Germinal center (tissue), 1 donor: ENCODE results near the gene AHSG.

Experiments used
- DNase-seq: peaks from one replicate; pipeline ENCODE4 v3.0.0; 2012; ENCODE audit warnings: mixed read lengths, low spot score

Gene AHSG

DNA sequence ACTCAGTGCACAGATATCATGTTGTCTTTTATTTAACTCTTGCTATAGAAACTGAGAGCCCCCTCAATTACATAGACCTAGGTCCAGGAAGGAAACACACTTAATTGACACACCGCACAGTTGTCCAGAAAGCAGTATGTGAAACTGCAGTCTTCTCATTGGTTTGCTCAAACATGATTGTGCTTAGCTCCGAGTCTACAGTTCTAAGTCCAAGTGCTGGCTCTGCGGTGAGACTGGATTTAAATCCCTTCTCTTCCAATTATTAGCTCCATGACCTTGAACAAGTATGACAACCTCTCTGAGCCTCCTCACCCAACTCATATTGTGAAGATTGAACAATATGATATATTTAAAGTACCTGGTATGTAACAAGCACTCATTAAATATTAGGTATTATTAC, 19.0 kb upstream of the AHSG start:
- no peak for DNase-seq

DNA sequence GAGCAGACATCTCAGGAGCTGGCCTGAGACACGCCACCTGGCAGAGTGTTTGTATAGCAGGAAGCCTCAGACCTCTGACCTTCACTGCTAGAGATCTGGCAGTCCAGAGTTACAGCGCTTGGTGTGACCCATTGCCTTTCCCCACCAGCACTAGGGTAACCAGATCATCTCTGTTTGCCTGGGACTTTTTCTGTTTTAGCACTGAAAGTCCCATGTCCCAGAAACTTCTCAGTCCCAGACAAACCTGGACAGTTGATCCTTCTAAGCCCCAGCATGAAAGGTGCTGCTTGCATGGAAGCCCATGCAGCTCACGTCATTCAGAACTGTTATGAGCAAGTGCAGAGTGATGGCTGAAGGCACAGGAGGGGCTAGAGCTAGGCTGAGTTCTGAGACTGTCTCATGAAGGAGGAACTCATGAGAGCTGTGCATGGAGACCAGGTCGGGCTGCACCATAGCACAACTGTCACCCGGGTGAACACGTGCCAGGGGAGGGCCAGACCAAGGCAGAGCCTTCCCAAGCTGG, 18.2 kb upstream of the AHSG start:
- no peak for DNase-seq

DNA sequence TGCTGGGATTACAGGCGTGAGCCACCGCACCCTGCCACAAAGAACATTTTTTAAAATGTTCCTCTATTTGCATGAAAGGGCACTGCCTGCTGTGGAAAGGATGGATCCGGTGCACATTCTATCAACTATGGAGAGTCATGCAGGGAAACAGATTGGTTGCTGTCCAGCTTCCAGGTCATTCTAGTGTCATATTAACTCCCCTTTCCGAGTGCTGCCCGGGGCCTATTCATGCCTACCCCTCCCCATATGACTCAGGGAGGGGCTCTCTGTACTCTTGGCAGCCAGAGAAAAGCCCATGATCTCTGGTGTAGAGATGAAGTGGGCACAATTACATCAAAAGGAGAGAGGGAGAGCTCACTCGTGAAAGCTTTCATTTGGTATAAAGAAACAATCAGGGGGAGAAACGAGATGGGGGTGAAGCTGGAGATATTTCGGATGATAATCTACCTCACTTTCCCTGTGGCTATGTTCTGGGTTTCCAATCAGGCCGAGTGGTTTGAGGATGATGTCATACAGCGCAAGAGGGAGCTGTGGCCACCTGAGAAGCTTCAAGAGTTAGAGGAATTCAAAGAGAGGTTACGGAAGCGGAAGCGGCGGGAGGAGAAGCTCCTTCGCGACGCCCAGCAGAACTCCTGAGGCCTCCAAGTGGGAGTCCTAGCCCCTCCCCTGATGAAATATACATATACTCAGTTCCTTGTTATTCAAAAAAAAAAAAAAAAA, 16.1 kb upstream of the AHSG start:
- no peak for DNase-seq

DNA sequence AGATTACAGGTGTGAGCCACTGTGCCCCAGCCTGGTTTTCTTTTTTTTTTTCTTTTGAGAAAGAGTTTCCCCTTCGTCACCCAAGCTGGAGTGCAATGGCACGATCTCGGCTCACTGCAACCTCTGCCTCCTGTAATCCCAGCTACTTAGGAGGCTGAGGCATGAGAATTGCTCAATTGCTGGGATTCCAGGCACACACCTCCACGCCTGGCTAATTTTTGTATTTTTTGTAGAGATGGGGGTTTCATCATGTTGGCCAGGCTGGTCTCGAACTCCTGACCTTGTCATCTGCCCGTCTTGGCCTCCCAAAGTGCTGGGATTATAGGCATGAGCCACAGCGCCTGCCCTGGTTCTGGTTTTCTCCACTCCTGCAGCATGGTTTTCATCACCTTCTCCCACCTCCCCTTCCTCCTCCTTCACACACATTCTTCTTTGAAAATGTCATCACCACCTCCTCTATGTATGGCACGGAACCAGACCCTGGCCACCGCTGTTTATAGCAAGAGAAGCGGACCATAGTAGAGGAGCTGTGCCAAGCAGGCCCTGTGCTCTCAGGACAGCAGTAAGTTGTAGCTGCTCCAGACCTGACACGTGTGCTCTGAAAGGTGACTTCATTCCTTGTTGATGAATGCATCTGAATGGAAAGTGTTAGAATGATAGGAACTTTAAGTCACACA, 14.6 kb upstream of the AHSG start:
- no peak for DNase-seq

DNA sequence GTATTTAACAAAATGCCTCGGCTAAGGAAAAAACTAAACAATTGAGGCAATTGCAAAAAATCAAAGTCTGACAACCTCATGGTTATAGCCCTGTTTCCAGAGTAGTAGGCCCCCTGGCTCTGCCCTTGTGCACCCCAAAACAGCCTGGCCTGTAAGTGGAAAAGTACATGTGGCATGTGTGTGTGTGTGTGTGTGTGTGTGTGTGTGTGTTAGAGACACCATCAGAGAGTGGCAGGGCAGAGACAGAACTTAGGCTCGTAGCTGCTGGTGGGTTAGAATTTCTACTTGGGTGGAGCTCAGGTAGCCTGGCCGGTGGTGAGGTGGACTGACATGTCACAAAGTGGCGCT, 14.1 kb upstream of the AHSG start:
- no peak for DNase-seq

DNA sequence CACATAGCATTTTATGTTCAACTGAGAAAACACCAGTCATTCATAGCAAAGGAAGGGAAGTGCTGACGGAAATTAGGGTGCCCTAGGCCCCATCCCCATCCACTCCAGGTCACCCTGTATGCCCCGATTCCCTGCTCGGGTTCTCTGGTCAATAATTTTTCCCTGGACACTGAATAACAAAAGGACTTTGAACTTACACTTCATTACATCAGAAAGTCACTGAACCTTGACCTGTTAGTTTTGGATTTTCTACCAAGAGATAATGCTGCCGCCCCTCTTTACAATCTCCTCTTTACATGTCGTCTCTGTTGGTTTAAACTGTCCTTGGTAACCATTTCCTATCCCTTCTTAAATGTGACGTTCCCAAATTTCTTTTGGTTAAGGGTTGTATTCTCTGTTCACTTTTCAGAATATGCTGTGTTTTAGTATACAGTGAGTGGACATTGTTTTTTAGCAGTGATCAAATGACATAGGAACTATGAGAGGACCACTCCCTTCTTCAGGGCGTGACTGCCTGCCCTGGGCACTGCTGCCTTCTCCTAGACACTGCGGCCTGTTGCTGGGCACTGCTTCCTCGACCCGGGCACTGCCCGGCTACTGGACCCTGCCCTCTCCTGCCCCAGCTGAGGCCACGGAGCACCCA, 13.6 kb upstream of the AHSG start:
- no peak for DNase-seq

DNA sequence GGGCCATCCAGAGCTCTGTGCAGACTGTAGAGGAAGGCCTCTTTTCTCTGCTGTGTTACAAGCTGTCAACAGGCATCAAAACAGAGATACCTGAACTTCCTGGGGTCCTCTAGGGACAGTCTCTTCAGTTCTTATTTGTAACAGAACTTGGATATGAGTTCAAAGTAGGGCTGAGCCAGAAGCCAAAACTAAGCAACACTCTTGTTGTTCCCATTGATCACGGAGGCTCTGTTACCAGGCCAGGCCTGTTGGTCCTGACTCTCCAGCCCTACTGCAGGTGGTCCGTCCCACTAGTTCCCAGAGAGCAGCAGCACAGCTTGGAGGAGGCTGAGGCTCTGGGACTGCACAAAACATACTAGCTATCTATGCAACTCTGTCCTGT, 13.1 kb upstream of the AHSG start:
- no peak for DNase-seq

DNA sequence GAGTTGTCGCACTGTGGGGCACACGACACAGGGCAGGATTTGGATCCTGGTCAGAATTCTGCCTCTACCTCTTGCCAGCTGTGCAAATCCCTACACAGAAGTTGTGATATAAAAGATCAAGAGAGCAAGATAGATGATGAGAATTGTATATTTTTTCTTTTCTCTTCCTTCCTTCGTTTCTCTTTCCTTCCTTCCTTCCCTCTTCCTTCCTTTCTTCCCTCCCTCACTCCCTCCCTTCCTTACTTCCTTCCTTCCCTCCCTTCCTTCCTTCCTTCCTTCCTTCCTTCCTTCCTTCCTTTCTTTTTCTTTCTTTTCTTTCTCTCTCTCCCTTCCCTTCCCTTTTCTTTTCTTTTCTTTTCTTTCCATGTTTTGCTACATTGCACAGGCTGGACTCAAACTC, 12.0 kb upstream of the AHSG start:
- DNase-seq: no peak

DNA sequence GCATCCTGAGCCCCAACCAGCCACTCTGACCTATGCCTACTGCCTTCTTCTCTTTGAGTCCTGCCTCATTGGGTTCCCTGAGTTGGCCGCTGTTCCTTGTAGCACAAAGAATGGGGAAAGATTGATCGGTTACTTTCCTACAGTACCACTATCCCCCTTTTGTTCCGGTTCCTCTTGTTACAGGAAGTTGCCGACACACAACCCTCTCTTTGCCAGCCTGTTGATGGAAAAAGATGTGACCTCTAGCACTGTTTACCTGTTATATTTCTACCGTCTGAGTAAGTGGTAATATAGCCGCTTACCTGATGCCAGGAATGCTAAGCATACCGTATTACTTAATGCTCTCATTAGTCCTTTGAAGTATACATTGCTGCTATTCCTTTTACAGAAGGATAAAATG, 9.7 kb upstream of the AHSG start:
- DNase-seq: no peak

DNA sequence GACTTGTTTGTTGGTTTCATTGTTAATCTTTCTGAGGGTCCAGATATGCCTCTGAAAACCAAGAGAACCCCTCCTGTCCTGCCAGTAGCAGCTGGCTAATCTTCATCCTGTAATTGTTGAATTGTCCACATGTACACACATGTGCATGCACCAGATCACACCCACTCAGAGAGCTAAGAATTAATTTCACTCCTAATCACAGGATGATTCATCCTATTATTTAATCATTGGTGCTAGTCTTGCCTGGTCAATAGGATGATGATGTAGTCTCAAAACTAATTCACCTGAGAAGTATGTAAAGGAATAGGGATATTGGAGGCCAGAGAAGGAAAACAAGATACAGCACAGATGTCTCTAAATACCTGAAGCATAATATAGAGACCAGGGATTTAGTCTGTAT, 7.8 kb upstream of the AHSG start:
- no peak for DNase-seq

DNA sequence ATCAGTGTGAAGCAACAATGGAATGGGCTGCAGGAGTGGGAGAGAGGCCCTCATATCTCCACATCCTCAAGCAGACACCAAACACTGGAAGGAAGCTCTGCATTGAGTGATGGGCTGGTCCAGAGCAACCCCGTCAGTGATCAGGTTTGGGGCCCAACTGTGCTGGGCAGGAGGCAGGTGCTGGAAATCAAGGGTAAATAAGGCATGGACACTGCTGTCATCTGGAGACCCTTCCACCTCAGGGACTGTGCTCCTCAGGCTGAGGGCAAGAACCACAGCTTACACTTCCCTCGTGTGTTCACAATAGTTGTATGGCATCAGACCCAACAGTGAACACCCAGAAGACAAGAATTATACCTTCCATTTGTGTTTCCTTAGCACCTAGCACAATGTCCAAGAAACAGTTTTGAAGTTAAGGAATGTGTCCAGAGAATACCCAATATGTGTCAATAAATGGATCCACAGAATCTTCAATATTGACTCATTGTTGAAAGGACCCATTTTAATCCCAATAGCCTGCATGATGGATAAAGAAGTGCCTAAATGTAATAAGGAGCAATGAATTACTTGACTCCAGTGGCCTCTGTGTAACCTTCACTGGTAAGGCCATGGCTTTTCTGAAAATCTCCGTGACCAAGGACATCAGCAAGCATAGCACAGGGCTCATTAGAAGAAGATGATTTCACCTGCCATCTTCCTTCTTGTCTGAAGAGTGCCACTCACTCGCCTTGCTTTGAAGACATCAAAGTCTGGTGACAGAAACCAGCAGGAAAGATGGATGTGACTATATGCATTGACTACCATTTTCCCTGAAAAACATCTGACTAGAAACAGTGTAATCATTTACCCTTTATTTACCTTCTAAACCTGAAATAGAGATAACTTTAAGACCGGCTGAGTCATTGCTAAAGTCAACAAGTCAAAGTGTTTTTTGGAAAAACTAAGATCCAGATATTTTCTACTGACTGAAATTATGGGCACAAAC, 7.0 kb upstream of the AHSG start:
- DNase-seq: no peak

DNA sequence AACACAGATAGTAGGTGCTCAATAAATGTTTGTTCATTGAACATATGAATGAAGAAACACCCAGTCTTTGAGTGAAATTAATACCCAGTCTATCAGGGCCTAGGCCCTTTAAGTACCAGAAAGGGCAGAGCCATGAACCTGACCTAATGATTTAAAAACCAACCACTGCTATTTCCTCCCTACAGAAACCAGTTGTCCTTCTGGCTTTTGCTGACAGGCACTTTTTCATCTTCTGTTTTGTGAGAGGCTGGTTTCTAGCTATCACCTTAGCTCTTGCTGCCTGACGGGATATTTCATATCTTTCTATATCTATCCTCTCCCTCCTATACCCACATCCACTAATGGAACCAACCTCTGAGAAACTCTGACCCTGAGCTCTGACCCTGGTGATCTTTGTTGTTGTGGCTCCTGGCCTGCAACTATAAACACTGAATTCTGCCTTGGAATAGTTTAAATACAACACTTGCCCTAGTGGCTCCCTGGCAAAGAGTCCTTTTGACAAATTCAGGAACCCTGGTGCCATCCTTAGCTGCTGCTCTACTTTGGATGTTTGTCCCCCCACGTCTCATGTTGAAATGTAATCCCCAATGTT, 4.1 kb upstream of the AHSG start:
- no peak for DNase-seq

DNA sequence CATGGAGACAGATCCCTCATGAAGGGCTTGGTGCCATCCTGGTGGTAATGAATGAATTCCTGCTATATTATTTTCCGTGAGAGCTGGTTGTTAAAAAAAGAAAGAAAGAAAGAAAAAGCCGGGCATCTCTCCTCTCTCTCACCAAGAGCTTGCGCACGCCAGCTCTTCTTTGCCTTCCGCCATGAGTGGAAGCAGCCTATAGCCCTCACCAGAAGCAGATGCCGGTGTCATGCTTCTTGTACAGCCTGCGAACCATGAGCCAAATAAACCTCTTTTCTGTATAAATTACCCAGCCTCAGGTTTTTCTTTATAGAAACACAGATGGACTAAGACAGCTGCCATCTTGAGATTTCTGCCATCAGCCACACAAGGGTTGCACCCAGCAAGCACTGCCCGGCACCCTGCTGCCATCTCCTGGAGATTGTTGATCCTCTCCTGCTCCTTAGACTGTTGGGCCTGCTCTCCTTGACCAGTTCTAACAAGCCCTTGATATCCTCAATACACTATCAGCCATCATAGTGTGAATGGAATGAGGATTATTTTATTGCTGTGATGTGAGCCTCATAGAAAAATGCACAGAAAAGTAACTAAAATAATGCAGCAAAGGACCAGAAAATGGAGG, 3.5 kb upstream of the AHSG start:
- no peak for DNase-seq

DNA sequence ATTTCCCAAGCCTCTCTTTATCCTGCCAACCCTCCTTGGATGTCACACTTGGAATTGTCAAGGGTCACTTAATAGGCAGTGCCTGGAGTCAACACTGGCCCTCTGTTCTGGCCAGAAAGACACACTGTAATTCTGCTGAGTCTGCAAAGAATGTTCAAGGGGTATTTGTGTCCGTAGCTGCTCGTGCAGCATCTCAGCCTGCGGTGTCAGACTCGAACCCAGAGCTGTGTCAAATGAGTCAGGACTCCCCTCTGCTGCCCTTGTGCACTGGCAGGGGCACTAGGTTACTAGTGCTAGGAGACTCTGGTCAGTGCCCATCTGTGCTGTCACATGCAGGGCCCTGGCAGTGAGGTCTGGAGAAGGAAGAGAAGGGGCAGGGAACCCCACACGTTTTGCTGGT, 795 bp upstream of the AHSG start:
- DNase-seq: no peak

DNA sequence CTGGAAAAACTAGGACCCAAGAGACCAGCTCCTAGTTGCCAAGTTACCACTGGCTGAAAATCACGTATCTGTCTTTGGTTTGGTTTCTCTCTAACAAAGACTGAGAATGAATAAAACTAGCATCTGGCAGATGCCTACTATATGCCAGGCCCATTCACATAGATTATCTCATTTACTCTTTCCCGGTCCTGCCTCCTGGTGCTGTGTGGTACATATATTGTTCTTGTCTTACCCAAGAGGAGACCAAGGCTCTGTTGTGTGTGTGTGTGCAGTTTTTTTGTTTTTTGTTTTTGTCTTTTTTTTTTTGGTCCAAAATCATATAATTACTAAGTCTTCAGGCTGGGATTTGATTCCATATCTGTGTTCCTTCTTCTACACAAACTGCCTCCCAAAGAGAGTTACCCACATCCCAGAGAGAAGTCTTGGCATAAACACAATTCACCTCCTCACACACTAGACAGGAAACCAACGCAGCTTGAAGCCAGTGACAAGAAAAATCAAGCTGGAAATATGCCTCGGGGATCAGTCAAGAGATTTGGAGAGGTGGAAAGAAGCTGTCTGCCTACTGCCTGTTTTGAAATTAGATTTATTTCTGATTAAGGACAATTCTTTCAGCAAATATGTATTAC, 891 bp downstream of the AHSG start:
- no peak for DNase-seq

DNA sequence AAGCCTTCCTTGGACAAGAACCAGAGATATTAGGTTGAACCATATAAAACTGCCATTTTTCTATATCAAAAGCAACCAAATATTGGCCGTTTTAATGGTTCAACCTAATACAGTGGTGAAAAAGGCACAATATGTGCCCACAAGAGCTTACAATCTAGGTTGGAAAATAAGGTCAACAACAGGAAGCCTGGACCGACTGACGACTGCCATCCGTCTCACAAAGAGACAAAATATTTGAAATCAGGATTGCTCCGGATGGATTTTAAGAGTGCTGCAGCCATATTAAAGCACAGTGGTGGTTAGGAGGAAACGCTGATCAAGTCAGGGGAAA, 1.4 kb downstream of the AHSG start:
- no peak for DNase-seq

DNA sequence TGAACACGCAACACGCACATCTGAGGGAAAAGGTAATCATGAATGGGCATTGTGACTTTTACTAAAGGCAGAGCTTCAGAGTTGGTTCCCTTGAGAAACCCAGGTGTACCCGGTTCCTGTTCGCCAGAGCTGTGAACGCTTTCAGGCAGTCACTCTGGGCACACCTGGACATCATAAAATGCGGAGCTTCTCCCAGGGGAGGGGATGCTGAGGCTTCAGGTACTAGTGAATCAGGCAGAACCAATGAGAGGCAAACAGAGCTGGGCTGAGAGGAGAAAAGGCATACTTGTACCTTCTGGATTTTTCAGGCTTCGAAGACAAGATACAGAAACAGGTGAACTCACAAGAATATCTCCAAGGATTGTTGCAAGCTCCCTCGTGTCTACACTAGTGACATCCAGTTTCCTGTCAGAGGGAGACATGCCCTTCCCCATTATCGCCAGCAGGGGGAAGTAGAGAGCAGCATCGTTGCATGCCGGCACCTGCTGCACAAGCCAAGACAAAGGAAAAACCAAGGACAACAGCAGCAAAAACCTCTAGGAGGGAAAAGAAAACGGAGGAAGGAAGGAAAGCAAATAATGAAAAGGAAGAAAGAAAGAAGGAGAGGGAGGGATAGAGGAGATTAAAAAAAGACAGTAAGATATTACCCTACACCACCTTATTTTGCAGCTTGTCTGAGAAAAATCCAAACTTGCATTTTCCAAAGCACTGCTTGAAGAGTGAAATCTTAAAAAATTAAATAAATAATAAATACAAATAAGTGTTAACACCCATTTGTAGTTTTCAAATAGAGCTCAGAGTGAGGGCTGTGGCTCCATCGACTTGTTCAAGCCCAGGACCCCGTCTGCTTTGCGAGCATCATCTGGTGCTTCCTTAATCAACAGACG, 2.0 kb downstream of the AHSG start:
- peak; percentile 84 for DNase-seq

DNA sequence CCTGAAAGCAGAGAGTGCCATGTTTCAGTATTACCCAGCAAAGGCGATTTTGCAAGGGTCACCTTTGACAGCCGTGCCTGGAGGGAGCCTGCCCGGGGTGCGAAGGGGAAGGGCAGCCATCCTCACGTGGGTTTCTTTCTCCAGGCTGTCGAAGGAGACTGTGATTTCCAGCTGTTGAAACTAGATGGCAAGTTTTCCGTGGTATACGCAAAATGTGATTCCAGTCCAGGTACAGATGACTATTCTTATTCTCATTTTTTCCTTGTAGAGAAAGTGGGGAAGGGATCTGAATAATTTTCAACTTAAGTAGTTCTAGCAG, 3.4 kb downstream of the AHSG start:
- DNase-seq: no peak

DNA sequence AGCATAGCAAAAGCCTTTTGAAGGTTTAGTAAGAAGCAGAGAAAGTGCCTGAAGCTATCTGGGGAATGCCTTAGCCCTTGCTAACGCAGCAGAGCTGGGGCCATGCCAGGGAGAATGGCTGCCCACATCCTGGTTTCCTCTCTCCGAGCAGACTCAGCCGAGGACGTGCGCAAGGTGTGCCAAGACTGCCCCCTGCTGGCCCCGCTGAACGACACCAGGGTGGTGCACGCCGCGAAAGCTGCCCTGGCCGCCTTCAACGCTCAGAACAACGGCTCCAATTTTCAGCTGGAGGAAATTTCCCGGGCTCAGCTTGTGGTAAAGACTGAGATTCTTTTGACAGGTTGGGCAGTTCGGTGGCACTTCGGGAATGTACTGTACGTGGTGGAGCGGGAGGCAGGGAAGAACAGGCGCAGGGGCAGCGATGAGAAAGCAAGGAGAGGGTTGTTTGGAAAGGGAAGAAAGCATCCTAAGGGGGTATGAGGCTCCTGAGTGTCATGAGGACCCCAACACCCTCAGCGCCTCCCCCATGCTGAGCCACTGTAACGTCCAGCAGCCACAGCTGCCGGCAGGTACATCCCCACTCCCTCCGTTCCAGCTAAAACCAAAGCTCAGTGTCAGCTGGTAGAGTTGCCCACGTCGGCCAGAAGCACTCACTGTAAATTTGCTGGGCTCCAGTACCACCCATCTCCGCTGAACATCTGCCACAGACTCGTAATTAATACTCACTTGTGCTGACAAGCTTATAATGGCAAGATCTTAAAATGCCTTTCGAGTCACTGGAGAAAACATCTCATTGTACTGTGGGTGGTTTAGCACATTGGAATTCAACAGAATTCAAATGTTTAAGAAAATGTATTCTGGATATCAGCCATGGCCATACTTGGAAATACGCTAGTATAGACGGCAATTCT, 4.4 kb downstream of the AHSG start:
- DNase-seq: peak; percentile 89
